HG03460 (cell line): Measurements from ENCODE around the gene TFR2.
"Not testable (repeated sequence)": the region's sequence is repeated elsewhere in the genome, so short reads cannot be mapped to it uniquely, and the experiment has no call there.

Experiments
- ATAC-seq: cut with Tn5 transposase; IDR thresholded peaks from one replicate; pipeline ENCODE4 v1.9.1; 2021; ENCODE audit not compliant: unreplicated experiment

TFR2 gene

DNA sequence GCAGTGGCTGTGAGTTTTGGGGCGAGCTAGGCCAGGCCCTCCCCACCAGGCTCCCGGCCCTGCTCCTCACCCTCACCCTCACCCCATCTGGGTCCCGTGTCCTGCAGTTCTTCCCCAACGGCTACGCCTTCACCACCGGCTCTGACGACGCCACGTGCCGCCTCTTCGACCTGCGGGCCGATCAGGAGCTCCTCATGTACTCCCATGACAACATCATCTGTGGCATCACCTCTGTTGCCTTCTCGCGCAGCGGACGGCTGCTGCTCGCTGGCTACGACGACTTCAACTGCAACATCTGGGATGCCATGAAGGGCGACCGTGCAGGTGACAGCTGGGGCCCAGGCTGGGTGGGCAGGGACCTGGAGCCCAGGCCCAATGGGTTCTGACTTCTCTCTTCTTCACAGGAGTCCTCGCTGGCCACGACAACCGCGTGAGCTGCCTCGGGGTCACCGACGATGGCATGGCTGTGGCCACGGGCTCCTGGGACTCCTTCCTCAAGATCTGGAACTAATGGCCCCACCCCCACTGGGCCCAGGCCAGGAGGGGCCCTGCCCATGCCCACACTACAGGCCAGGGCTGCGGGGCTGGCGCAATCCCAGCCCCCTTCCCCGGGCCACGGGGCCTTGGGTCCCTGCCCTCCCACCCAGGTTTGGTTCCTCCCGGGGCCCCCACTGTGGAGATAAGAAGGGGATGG, 37.1 kb upstream of the TFR2 start:
- ATAC-seq: no peak

DNA sequence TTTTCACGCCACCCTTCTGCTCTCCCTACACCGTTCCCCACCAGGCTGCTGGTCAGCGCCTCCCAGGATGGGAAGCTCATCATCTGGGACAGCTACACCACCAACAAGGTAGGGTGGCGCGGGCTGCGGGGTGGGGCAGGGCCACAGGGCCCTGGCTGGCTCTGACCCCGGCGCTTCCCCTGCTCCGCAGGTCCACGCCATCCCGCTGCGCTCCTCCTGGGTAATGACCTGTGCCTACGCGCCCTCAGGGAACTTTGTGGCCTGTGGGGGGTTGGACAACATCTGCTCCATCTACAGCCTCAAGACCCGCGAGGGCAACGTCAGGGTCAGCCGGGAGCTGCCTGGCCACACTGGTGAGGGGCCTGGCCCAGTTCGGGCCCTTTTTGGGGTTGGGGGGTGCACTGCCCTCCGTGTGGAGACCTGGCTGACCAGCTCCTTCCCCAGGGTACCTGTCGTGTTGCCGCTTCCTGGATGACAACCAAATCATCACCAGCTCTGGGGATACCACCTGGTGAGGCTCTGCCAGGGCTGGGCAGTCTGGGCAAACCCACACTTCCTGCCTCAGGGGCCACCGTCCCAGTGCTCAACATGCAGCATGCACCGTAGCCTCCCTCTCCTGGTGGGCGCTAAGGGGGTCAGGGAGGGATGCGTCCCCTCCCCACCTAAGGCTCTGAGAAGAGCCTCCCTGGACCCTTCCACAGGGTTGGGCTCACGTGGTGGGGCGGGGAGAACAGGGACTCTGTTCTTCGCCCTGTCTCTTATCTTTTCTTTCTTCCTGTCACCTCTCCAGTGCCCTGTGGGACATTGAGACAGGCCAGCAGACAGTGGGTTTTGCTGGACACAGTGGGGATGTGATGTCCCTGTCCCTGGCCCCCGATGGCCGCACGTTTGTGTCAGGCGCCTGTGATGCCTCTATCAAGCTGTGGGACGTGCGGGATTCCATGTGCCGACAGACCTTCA, 36.2 kb upstream of the TFR2 start:
- no peak for ATAC-seq

DNA sequence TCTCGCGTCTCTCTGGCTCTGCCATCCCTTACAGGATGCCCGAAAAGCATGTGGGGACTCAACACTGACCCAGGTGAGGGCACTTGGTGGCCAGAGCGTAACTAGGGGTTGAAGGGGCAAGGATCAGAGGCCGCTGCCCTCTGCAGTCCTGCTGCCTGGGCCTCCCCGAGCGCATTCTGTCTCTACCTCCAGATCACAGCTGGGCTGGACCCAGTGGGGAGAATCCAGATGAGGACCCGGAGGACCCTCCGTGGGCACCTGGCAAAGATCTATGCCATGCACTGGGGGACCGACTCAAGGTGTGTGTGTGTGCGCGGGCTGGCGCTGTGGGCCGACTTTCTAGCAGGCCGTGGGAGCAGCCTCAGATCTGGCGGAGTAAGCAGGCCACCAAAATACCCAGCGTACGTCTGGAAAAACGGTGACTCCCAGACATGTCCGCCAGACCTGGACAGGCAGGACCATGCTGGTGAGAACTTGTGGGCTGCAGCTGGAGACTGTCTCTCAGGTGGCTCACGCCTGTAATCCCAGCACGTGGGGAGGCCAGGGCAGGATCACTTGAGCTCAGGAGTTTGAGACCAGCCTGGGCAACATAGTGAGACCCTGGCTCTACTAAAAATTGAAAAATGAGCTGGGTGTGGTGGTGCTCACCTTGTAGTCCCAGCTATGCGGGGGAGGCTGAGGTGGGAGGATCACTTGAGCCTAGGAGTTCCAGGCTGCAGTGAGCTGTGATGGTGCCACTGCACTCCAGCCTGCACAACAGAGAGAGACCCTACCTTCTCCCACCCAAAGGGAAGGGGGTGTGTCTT, 35.4 kb upstream of the TFR2 start:
- no peak for ATAC-seq

DNA sequence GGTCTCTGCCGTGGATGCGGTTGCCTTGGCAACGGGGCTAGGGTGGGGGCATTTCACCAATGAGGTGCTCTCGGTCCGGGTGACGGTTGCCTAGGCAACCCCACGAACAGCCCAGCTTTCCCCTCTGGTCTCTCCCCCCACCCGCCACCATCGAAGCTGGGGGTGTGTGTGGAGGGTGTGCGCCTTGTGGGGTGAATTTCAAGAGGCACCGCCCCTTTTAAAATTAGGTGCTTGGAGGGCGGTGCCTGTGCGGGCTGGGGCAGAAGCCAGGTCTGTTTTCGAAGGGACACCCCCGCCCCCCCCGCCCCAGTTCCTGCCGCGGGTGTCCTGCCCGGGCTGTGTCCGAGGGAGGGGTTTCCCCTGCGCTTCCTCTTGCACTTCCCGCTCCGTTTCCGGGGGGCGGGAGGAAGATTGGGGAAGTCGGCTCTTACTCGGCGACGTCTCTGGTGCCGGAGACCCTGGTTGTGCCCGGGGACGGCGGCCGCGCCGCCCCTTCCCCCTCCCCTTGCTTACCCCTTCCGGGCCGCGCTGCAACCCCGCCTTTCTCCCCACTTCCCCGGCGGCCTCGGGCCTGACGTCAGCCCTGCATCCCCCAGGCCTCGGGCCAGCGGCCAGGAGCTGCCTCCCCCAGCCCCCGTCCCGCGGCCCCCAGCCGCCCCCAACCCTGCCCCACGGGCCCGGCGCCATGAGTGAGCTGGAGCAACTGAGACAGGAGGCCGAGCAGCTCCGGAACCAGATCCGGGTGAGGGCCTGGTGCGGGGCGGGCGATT, 34.4 kb upstream of the TFR2 start:
- ATAC-seq: no peak

DNA sequence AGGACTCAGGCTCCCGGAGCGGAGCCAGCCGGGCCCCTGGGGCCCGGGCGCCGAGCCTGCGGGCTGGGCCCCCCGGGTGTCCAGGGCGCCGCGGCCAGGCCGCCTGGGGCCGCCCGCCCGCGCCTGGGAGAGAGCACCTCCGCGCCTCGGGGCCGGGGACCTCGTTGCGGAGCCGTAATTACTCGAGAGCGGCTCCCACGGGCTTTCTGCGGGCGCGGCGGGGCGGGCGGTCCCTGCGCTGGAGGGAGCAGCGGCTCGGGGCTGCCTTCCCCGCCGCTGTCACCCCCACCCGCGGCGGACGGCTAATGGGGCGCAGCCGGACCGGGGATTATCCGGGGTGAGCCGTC, 33.7 kb upstream of the TFR2 start:
- ATAC-seq: no peak

DNA sequence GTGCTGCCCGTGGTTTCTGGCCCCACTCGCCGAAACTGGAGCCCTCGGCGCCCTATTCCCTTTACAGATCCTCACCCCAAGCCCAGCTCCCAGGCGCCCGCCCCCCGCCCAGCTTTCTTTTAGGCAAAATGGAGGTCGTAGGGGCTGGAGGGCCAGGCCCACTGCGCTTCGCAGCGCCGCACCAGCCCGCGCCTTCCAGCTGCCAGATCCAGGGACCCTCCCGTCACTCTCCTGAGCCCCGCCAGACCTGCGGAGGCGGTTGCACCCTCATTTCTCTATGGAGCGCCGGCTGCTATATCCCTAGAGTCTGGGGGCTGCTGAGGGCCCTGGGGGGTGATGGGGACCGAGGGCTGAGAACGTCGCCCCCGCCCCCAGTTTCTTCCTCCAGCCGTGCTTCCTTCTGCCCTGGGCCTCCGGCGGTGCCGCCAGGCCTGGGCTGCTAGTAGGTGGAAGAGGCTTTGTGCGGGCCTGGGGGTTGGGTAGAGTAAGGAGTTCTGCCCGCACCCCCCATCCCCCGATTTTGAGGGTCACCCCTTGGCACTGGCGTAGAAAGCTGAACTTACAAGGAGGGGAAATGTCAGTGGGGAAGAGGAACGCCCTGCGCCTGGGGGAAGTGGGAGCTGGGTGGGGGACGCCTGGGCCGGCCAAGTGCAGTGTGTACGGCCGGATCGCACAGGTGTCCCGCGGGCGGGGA, 33.2 kb upstream of the TFR2 start:
- ATAC-seq: no peak

DNA sequence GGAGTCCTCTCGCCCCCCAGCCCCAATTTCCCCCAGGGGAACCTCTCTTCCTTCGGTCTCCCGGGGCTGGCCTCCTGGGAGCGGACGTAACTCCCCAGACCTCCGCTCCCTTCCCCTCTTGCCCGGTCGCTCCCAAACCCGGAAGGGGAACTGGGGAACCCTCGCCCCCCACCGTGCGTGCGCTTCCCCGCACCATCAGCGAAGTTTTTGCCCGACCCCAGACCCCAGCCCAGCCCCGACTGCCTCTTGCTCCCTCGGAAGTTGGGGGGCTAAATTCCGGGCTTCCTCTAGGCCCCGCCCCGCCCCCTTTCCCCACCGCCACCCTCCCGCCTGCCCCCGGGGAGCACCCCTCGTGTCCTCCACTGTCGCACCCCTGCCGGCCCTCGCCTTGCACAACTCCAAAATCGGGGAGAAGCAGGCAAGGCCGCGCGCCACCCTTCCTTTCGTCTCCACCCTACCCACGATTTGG, 32.6 kb upstream of the TFR2 start:
- ATAC-seq: no peak

DNA sequence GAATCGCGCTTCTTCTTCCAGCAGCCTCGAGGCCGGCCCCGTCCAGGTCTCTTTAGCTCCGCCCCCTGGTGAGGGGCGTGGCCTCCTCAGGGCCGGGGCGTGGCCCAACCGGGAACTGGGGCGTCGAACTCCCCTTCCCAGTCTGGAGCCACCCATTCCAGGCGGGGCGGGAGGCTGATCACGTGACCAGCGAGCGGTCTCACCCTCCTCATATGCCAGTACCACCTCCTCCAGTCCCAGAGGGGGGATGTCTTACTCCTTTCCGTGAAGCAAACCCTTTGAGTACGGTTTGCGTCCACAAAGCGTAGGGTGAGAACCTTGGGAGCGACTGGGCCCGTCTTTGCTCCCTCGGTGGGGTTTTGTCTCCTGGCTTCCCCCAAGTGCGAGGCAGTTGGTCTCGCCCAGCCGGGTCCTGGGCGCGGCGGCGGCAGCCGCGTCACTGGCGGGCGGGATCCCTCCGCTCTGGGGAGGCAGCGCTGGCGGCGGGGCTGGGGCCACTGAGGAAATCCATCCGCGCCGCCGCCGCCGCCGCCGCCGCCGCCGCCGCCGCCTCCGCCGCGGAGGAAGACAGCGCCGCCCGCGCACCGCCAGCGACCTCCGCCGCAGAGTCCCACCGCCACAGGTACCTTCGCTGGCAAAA, 32.1 kb upstream of the TFR2 start, which contains the start of gene GNB2:
GNB2 (plus strand) TSS at position 439 of the 640 bp plus-strand sequence. CDS start 2,526 bp downstream, outside the sequence.
- ATAC-seq: peak; percentile 43

DNA sequence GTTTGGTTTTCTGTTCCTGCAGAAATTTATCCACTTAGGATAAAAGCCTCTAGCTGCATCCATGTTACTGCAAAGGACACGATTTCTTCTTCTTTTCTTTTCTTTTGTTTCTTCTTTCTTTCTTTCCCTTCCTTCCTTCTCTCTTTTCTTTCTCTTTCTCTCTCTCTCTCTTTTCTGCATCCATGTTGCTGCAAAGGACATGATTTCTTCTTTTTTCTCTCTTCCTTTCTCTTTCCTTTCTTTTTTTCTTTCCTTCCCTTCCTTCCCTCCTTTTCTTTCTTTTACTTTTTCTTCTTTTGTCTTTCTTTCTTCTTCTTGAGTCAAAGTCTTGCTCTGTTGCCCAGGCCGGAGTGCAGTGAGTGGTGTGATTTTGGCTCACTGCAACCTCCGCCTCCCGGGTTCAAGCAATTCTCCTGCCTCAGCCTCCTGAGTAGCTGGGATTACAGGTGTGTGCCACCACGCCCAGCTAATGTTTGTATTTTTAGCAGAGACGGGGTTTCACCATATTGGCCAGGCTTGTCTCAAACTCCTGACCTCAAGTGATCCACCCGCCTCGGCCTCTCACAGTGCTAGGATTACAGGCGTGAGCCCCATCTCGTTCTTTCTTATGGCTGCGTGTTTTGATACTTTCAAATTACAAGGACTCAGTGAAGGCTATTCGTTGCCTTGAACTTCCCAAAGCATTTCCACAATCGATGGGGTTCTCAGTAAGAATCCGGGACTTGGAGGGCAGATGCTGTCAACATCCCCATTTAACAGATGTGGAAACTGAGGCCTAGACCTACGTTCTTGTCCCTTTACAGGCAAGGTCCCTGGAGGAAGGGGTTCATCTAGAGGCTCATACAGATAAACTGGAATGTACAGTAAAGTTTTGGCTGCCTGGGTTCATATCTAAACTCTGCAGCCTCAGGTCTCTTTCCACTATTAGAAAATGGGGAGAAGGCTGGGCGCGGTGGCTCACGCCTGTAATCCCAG, 30.3 kb upstream of the TFR2 start:
- ATAC-seq: no peak

DNA sequence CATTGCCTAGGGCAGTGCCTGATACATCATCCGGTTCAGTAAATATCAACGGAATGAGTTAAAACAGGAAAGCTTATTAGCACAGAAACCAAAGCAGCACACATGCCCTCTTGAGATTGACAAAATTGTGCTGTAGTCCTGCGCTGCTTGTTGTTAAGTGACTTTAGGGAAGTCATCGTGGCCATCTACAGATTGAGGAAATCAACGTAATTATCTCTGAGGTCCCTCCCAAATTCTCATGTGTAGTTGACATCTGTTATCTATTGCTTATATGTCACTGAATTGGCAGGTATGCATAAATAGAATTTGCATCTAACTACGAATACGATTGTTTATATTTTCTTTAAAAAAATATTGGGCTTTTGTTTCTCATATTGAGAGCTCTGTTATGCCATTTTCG, 28.7 kb upstream of the TFR2 start:
- ATAC-seq: no peak

DNA sequence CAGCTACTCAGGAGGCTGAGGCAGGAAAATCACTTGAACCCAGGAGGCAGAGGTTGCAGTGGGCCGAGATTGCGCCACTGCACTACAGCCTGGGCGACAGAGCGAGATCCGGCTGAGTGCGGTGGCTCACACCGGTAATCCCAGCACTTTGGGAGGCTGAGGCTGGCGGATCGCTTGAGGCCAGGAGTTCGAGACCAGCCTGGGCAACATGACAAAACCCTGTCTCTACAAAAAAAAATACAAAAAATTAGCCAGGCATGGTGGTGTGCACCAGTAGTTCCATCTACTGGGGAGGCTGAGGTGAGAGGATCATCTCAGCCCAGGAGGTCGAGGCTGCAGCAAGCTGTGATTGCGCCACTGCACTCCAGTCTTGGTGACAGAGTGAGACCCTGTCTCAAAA, 27.8 kb upstream of the TFR2 start:
- not testable (repeated sequence) for ATAC-seq

DNA sequence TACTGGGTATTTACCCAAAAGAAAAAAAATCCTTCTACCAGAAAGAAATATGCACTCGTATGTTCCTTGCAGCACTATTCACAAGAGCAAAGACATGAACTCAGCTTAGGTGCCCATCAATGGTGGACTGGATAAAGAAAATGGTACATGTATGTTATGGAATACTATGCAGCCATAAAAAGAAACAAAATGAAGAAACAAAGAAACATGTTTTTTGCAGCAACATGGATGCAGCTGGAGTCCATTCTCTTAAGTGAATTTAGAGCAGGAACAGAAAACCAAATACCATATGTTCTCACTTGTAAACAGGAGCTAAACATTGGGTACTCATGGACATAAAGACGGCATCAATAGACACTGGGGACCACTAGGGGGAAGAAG, 26.7 kb upstream of the TFR2 start:
- ATAC-seq: no peak

DNA sequence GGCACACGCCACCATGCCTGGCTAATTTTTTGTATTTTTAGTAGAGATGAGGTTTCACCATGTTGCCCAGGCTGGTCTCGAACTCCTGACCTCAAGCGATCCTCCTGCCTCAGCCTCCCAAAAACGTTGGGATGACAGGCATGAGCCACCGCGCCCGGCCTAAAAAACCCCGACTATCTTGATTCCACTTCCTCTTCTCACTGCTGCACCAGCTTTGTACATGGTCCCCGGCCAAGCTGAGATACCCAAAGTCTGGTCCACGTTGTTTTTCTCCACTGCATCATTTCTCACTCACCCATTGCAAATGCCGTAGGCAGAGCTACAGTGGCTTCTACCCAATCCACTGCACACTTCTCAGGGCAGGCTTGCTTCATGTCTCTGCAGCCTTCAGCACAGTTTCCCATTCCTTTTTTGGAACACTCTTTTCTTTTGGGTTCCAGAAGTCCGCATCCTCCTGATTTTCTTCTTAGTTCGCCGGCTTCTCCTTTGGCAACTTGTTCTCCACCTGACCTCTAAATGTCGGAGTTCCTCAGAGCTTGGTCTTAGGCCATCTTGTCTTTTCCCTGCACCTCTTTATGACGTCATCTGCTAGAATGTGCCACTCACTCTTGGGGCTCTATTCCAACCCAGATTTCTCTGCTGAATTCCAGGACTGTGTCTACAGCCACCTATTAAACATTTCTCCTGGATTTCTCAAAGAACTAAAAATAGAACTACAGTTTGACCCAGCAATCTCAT, 26.1 kb upstream of the TFR2 start:
- ATAC-seq: no peak

DNA sequence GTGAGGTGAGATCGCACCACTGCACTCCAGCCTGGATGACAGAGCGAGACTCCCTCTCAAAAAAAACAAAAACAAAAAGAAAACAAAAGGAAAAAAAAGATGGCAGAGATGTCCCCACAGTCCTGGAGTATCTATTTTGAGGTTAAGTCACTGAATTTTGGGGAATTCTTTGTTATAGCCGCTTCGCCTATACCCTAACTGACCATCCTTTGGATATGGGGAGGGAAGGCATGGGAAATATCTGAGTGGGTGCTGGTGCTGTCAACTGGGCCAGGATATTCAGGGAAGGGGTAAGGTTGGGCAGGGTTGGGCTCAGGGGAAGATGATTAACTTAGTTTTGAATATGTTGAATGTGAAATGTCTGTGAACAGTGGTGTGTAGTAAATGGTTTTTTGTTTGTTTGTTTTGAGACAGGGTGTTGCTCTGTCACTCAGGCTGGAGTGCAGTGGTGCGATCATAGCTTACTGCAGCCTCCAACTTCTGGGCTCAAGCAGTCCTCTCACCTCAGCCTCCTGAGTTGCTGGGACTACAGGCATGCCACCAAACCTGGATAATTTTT, 23.9 kb upstream of the TFR2 start:
- ATAC-seq: no peak

DNA sequence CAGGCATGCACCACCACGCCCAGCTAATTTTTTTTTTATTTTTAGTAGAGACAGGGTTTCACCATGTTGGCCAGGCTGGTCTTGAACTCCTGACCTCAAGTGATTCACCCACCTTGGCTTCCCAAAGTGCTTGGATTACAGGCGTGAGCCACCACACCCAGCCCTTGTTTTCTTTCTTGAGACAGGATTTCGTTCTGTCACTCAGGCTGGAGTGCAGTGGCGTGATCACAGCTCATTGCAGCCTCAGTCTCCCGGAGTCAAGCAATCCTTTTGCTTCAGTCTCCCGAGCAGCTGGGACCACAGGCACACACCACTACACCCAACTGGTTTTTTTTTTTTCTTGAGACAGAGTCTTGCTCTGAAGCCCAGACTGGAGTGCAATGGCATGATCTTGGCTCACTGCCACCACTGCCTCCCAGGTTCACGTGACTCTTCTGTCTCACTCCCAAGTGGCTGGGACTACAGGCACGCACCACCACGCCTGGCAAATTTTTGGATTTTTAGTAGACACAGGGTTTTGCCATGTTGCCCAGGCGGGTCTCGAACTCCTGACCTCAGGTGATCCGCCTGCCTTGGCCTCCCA, 20.9 kb upstream of the TFR2 start:
- not testable (repeated sequence) for ATAC-seq

DNA sequence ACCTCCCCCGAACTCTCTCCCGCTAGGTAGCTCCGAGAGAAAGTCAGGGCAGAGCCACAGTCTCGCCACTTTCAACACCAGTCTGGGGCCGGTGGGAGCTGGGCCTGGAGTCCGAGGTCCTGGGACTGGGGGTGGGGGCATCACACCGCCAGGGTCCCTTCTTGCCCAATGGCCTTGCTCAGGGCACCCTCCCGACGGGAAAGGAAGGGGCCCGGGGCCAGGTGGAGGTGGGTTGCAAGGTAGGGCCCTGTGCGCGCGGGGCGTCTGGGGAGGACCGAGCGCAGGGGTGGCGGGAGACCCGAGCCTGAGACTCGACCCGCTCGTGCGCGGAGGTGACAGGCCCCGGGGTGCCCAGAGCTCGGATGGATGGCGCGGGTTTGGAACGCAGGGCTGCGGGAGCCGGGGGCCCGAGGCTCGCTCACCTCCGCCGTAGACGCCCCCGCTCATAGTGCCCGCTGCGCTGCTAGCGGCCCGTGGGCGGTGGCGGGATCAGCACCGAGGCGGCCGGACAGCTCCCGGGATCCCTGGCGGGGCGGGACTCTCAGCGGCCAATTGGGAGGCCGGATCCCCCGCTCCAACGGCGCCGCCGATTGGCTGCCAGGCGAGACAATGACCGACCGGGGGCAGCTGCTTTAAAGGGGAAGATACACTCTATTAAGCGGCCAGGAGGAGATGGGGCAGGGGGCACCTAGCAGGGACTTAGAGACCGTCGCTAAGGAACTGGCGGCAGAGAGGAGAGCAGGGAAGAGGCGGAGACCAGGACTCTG, 14.7 kb upstream of the TFR2 start, which contains the start of gene ACTL6B:
ACTL6B (minus strand) TSS at position 541 of the 767 bp plus-strand sequence; CDS start at position 447, 94 bp downstream.
- ATAC-seq: no peak
